ENCODE measurements around the gene CLASP1. TPM values are rescaled to one million over a fixed set of nuclear protein-coding genes. Genes with fewer than 3 reads are reported as not detected.
A peak's percentile ranks its signal among the peaks of the same experiment; 100 is the strongest.

The CLASP1 gene
- total RNA-seq, 2 experiments from 2014 or later = 58.0 to 58.5 TPM

- H3K4me3 Mint-ChIP-seq = no peak overlapping the region
- CTCF ChIA-PET = interaction anchor here (0.9 to 2.2 kb wide), 2 partner anchors 13 to 115 kb away, joined by 3 to 5 read pairs; no protein-coding TSS in a partner anchor
- H3K36me3 Mint-ChIP-seq (ENCODE audit: low read depth) = peaks cover 74% of the 10 kb centered on the region
- TF ChIP-seq CTCF (IDR thresholded peaks at IDR 0.05) = no peak
- Histone ChIP-seq H3K27ac (ENCODE audit: low read depth in 1 of 2, low read length in 2 of 2) (no peak overlapping the region), H3K4me3 (ENCODE audit: low read length) (no peak overlapping the region), H3K9me3 (ENCODE audit: control insufficient read depth in 1 of 2, insufficient read depth in 1 of 2, low read length in 2 of 2) (no peaks in the 10 kb centered on the region), H3K36me3 (ENCODE audit: insufficient read depth, low read length) (peaks cover 12% of the 10 kb centered on the region), H3K27me3 (ENCODE audit: control insufficient read depth in 1 of 2, insufficient read depth in 2 of 2, low read length in 2 of 2) (no peaks in the 10 kb centered on the region), H3K4me1 (ENCODE audit: insufficient read depth, low read length) (peaks cover 4% of the 10 kb centered on the region)
- H3K4me1 Mint-ChIP-seq (ENCODE audit: low read depth) = peaks cover 81% of the 10 kb centered on the region
- H3K9me3 Mint-ChIP-seq = no peaks in the 10 kb centered on the region
- no peak for ATAC-seq (ENCODE audit: poor library complexity)
- intact Hi-C loops (cut with DNase I, micrococcal nuclease) = loop anchor here in 1 of 2 experiments (5.0 kb wide), 1 partner anchor 44 kb away; the partner anchor contains the start of gene CLASP1
- H3K27ac Mint-ChIP-seq = no peak overlapping the region
- POLR2A ChIA-PET = no interaction called here
- no peaks in the 10 kb centered on the region for H3K27me3 Mint-ChIP-seq
- DNase-seq = no peak
Observed at GRCh38 chr2:121603185-121603584, 46.1 kb downstream of the CLASP1 start.

- POLR2A ChIA-PET = no interaction called here
Observed at GRCh38 chr2:121599963-121600651, 49.2 kb downstream of the CLASP1 start.

GRCh38 chr2:121598087-121598486, 51.2 kb downstream of the CLASP1 start:
- Mint-ChIP-seq H3K27ac (peak overlapping the region; percentile 52), H3K9me3 (no peaks in the 10 kb centered on the region), H3K36me3 (ENCODE audit: low read depth) (peaks cover 29% of the 10 kb centered on the region), H3K27me3 (no peaks in the 10 kb centered on the region), H3K4me1 (ENCODE audit: low read depth) (peaks cover 70% of the 10 kb centered on the region), H3K4me3 (peak overlapping the region; percentile 25)
- no peak overlapping the region for H3K27ac ChIP-seq (ENCODE audit: low read depth in 1 of 2, low read length in 2 of 2)
- DNase-seq = no peak
- ATAC-seq (ENCODE audit: poor library complexity) = no peak
- POLR2A ChIA-PET = no interaction called here
- intact Hi-C loops (cut with DNase I, micrococcal nuclease) = loop anchor here in 1 of 2 experiments (5.0 kb wide), 1 partner anchor 49 kb away; the partner anchor contains the start of gene CLASP1
- no peak overlapping the region for H3K4me3 ChIP-seq (ENCODE audit: low read length)
- H3K36me3 ChIP-seq (ENCODE audit: insufficient read depth, low read length) = no peaks in the 10 kb centered on the region
- H3K4me1 ChIP-seq (ENCODE audit: insufficient read depth, low read length) = peaks cover 12% of the 10 kb centered on the region
- no peaks in the 10 kb centered on the region for H3K27me3 ChIP-seq (ENCODE audit: control insufficient read depth in 1 of 2, insufficient read depth in 2 of 2, low read length in 2 of 2)
- CTCF ChIA-PET = no interaction called here
- no peak for TF ChIP-seq CTCF (IDR thresholded peaks at IDR 0.05)
- no peaks in the 10 kb centered on the region for H3K9me3 ChIP-seq (ENCODE audit: control insufficient read depth in 1 of 2, insufficient read depth in 1 of 2, low read length in 2 of 2)

More at GRCh38 chr2:121599963-121600651, 49.2 kb downstream of the CLASP1 start:
- H3K27me3 Mint-ChIP-seq = no peaks in the 10 kb centered on the region
- peaks cover 12% of the 10 kb centered on the region for H3K4me1 ChIP-seq (ENCODE audit: insufficient read depth, low read length)
- H3K4me3 ChIP-seq (ENCODE audit: low read length) = no peak overlapping the region
- TF ChIP-seq CTCF (IDR thresholded peaks at IDR 0.05) = no peak
- intact Hi-C loops (cut with DNase I, micrococcal nuclease) = loop anchor here (5.0 kb wide), 1 partner anchor 47 kb away; the partner anchor contains the start of gene CLASP1 (in 2 of the 2)
- no peak overlapping the region for H3K27ac ChIP-seq (ENCODE audit: low read depth in 1 of 2, low read length in 2 of 2)
- peak overlapping the region; percentile 5 for H3K27ac Mint-ChIP-seq
- H3K4me1 Mint-ChIP-seq (ENCODE audit: low read depth) = peaks cover 87% of the 10 kb centered on the region
- CTCF ChIA-PET = no interaction called here
- H3K36me3 Mint-ChIP-seq (ENCODE audit: low read depth) = peaks cover 50% of the 10 kb centered on the region
- peaks cover 4% of the 10 kb centered on the region for H3K36me3 ChIP-seq (ENCODE audit: insufficient read depth, low read length)
- H3K27me3 ChIP-seq (ENCODE audit: control insufficient read depth in 1 of 2, insufficient read depth in 2 of 2, low read length in 2 of 2) = no peaks in the 10 kb centered on the region
- ATAC-seq (ENCODE audit: poor library complexity) (no peak), DNase-seq (no peak)
- H3K9me3 Mint-ChIP-seq = no peaks in the 10 kb centered on the region
- H3K9me3 ChIP-seq (ENCODE audit: control insufficient read depth in 1 of 2, insufficient read depth in 1 of 2, low read length in 2 of 2) = no peaks in the 10 kb centered on the region
- no peak overlapping the region for H3K4me3 Mint-ChIP-seq

All from CD4-positive, alpha-beta T cell (primary cell).